ENCODE measurements around the gene ZBTB47. TPM values are rescaled to one million over a fixed set of nuclear protein-coding genes. Genes with fewer than 3 reads are reported as not detected.

ZBTB47 gene
- total and polyA plus RNA-seq, 10 donors: 2.1 to 22.2 (median 14.4) TPM

- WGBS, 5 donors: 68 to 85% (median 76%) methylated on average over 4 to 7 of the region's 7 CpGs
- H3K4me3 ChIP-seq: no peak overlapping the region
- peaks cover 0 to 5% (median 0%) of the 10 kb centered on the region in 6 donors for H3K4me1 ChIP-seq
- H3K9me3 ChIP-seq: no peaks in the 10 kb centered on the region
- TF ChIP-seq POLR2AphosphoS5 (IDR thresholded peaks at IDR 0.05) (peak in 1 of 3 donors; percentile 14), CTCF (IDR thresholded peaks at IDR 0.05 in 8 of 11, conservative IDR thresholded peaks at IDR 0.05 in 3 of 11) (no peak)
- H3K27me3 ChIP-seq (replicated peaks in 1 of 7): peaks cover 0 to 4% (median 0%) of the 10 kb centered on the region in 7 donors
- intact Hi-C loops (cut with DNase I; ENCODE audit: low total_unique reads): no loop called here
- H3K36me3 ChIP-seq: peaks cover 0 to 20% (median 0%) of the 10 kb centered on the region in 6 donors
- no peak overlapping the region for H3K27ac ChIP-seq
- no peak for DNase-seq
Observed at GRCh38 chr3:42667096-42667522, 13.6 kb downstream of the ZBTB47 start.

GRCh38 chr3:42667523-42668412, 14.3 kb downstream of the ZBTB47 start:
- no peak overlapping the region for H3K4me3 ChIP-seq
- intact Hi-C loops (cut with DNase I; ENCODE audit: low total_unique reads): no loop called here
- 54 to 67% (median 62%) methylated on average over 7 to 8 of the region's 8 CpGs for WGBS, 5 donors
- TF ChIP-seq POLR2AphosphoS5 (IDR thresholded peaks at IDR 0.05): peak in 1 of 3 donors; percentile 27
- no peak for TF ChIP-seq CTCF (IDR thresholded peaks at IDR 0.05 in 8 of 11, conservative IDR thresholded peaks at IDR 0.05 in 3 of 11)
- TF ChIP-seq POLR2A (IDR thresholded peaks at IDR 0.05): no peak
- H3K36me3 ChIP-seq: peaks cover 0 to 18% (median 0%) of the 10 kb centered on the region in 6 donors
- no peak for DNase-seq
- H3K27me3 ChIP-seq (replicated peaks in 1 of 7): peaks cover 0 to 4% (median 0%) of the 10 kb centered on the region in 7 donors
- H3K27ac ChIP-seq: no peak overlapping the region
- no peaks in the 10 kb centered on the region for H3K9me3 ChIP-seq
- H3K4me1 ChIP-seq: peaks cover 0 to 5% (median 0%) of the 10 kb centered on the region in 6 donors

GRCh38 chr3:42668413-42668760, 14.9 kb downstream of the ZBTB47 start:
- H3K27me3 ChIP-seq (replicated peaks in 1 of 7): peaks cover 0 to 4% (median 0%) of the 10 kb centered on the region in 7 donors
- WGBS, 5 donors: 75 to 89% (median 78%) methylated on average over 2 of the region's 2 CpGs
- H3K4me1 ChIP-seq: peaks cover 0 to 5% (median 0%) of the 10 kb centered on the region in 6 donors
- peaks cover 0 to 12% (median 0%) of the 10 kb centered on the region in 6 donors for H3K36me3 ChIP-seq
- no peak overlapping the region for H3K4me3 ChIP-seq
- no peak overlapping the region for H3K27ac ChIP-seq
- no peaks in the 10 kb centered on the region for H3K9me3 ChIP-seq
- intact Hi-C loops (cut with DNase I; ENCODE audit: low total_unique reads): no loop called here
- TF ChIP-seq CTCF (IDR thresholded peaks at IDR 0.05 in 8 of 11, conservative IDR thresholded peaks at IDR 0.05 in 3 of 11) (no peak), POLR2A (IDR thresholded peaks at IDR 0.05) (no peak), POLR2AphosphoS5 (IDR thresholded peaks at IDR 0.05) (no peak)
- DNase-seq: no peak

- Histone ChIP-seq H3K36me3 (peaks cover 0 to 8% (median 0%) of the 10 kb centered on the region in 6 donors), H3K27ac (no peak overlapping the region), H3K4me1 (peaks cover 0 to 1% (median 0%) of the 10 kb centered on the region in 6 donors), H3K27me3 (replicated peaks in 1 of 7) (peaks cover 0 to 4% (median 0%) of the 10 kb centered on the region in 7 donors), H3K4me3 (no peak overlapping the region), H3K9me3 (no peaks in the 10 kb centered on the region)
- DNase-seq: no peak
- 83 to 94% (median 89%) methylated on average over 4 of the region's 4 CpGs for WGBS, 5 donors
- TF ChIP-seq POLR2AphosphoS5 (IDR thresholded peaks at IDR 0.05): peak in 2 of 3 donors; percentile 14 to 22
- no peak for TF ChIP-seq CTCF (IDR thresholded peaks at IDR 0.05 in 8 of 11, conservative IDR thresholded peaks at IDR 0.05 in 3 of 11)
- intact Hi-C loops (cut with DNase I; ENCODE audit: low total_unique reads): no loop called here
Observed at GRCh38 chr3:42668793-42669217, 15.3 kb downstream of the ZBTB47 start.

Data from spleen (tissue), 11 donors.